Caco-2 (cell line): ENCODE measurements around the gene RANBP3. TPM values are rescaled to one million over a fixed set of nuclear protein-coding genes. Genes with fewer than 3 reads are reported as not detected.

Experiments
- BruUV-seq: library from RNA; stranded (reverse); fragments of 400-500 nt; replicated peaks from 2 replicates; lab custom pipeline; 2021; lab: Mats Ljungman, UMichigan
- CTCF ChIA-PET: fragments of 300-600 bp; sonication (Branson Sonifier 250); formaldehyde crosslinking; loops from one replicate; lab custom pipeline; 2022; ENCODE audit warnings: antibody characterized with exemption; lab: Charles Lee
- POLR2A ChIA-PET: fragments of 300-600 bp; sonication (Branson Sonifier 250); formaldehyde crosslinking; loops from one replicate; lab custom pipeline; 2022; ENCODE audit warnings: antibody characterized with exemption; lab: Charles Lee
- DNase-seq, 2 experiments: peaks; one replicate each; pipeline versions ENCODE4 v3.0.0 to v3.0.0-alpha.2; 2020 to 2022
- H3K27me3 ChIP-seq: replicated peaks from 2 replicates; pipeline ENCODE4 v1.6.0; 2011; ENCODE audit warnings: low read length; ENCODE audit not compliant: control insufficient read depth, insufficient read depth
- H3K36me3 ChIP-seq: 2 replicates; pipeline ENCODE4 v1.5.1; 2011; ENCODE audit warnings: low read length; ENCODE audit not compliant: control insufficient read depth, insufficient read depth
- H3K4me1 ChIP-seq: fragments of 250-450 bp; sonication (Bioruptor Pico); 2 replicates; pipeline ENCODE4 v1.5.1; 2020; ENCODE audit warnings: mild to moderate bottlenecking
- H3K4me3 ChIP-seq: 2 replicates; pipeline ENCODE4 v1.5.1; 2011; ENCODE audit warnings: low read depth, mild to moderate bottlenecking, control low read depth, low read length
- H3K9me3 ChIP-seq: fragments of 250-450 bp; sonication (Bioruptor Pico); 2 replicates; pipeline ENCODE4 v1.5.1; 2020; ENCODE audit warnings: mild to moderate bottlenecking, moderate library complexity
- H3K27ac Mint-ChIP-seq: one replicate; pipeline ENCODE4 v1.8.0; 2022; ENCODE audit warnings: mixed read lengths; ENCODE audit not compliant: unreplicated experiment
- H3K27me3 Mint-ChIP-seq: one replicate; pipeline ENCODE4 v1.8.0; 2022; ENCODE audit warnings: mixed read lengths; ENCODE audit not compliant: insufficient read depth, unreplicated experiment
- H3K36me3 Mint-ChIP-seq: one replicate; pipeline ENCODE4 v1.8.0; 2022; ENCODE audit warnings: mild to moderate bottlenecking, mixed read lengths; ENCODE audit not compliant: insufficient read depth, unreplicated experiment
- H3K4me1 Mint-ChIP-seq: one replicate; pipeline ENCODE4 v1.8.0; 2022; ENCODE audit warnings: low read depth, mixed read lengths; ENCODE audit not compliant: unreplicated experiment
- H3K4me3 Mint-ChIP-seq: one replicate; pipeline ENCODE4 v1.8.0; 2022; ENCODE audit warnings: mild to moderate bottlenecking, moderate library complexity, mixed read lengths; ENCODE audit not compliant: unreplicated experiment
- H3K9me3 Mint-ChIP-seq: one replicate; pipeline ENCODE4 v1.8.0; 2022; ENCODE audit warnings: mixed read lengths; ENCODE audit not compliant: unreplicated experiment
- CTCF ChIP-seq, 2 experiments: fragments of 200-600 bp in 1 of 2; IDR thresholded peaks; 1 replicate in 1 of 2; 2 replicates in 1 of 2; pipeline versions ENCODE4 v1.5.1 to v1.8.0; 2011 to 2022; ENCODE audit warnings: antibody characterized with exemption in 1 of 2, control low read depth in 1 of 2, inconsistent platforms in 1 of 2, low read depth in 1 of 2, low read length in 1 of 2, mild to moderate bottlenecking in 1 of 2, moderate library complexity in 1 of 2; ENCODE audit not compliant: insufficient read depth in 1 of 2, severe bottlenecking in 1 of 2, unreplicated experiment in 1 of 2
- intact Hi-C: fragments of 100-400 bp; cut with micrococcal nuclease; formaldehyde crosslinking; loops from one replicate; pipeline ENCODE4 v1.10.0; 2022; ENCODE audit not compliant: unreplicated experiment
- total RNA-seq: library from RNA; stranded (reverse); gene quantifications from 2 replicates; pipeline ENCODE4 v1.2.3, GENCODE V29; 2022

Gene RANBP3
- total RNA-seq, 1 experiment from 2014 or later: 90.4 TPM

DNA sequence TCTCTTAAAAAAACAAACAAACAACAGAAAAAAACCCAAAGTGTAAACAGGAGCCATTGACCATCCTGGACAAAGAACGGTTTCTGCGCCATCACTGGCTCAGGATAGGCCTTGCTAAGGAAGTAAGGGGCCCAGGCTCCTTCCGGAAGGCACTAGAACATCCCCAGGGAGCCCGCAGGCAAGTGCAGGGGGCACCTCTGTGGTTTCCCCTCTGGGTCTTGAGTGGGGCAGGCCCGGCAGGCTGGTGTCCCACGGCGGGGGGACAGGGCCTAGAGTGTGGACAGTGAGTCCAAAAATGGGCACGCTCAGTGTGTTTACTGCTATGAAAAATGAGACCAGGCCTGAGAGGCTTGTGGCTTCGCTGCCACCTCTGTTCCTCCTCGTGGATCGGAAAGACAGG lies 14.8 kb upstream of the RANBP3 start:
- ChIA-PET POLR2A (no interaction called here), CTCF (no interaction called here)
- H3K4me1 ChIP-seq: peaks cover 6% of the 10 kb centered on the region; the same call in 1 of the 2 replicates
- Mint-ChIP-seq H3K36me3 (no peaks in the 10 kb centered on the region), H3K4me1 (peaks cover 6% of the 10 kb centered on the region), H3K4me3 (no peak overlapping the region), H3K27ac (no peak overlapping the region), H3K27me3 (no peaks in the 10 kb centered on the region), H3K9me3 (no peaks in the 10 kb centered on the region)
- H3K9me3 ChIP-seq: no peaks in the 10 kb centered on the region
- H3K4me3 ChIP-seq: no peak overlapping the region
- DNase-seq: no peak
- intact Hi-C loops: no loop called here
- no TSS peak for BruUV-seq
- H3K36me3 ChIP-seq: no peaks in the 10 kb centered on the region
- no peaks in the 10 kb centered on the region for H3K27me3 ChIP-seq
- TF ChIP-seq CTCF (IDR thresholded peaks at IDR 0.05; ENCODE audit: insufficient read depth in 1 of 2, low read depth in 1 of 2, low read length in 1 of 2, severe bottlenecking in 1 of 2, unreplicated experiment in 1 of 2): no peak

DNA sequence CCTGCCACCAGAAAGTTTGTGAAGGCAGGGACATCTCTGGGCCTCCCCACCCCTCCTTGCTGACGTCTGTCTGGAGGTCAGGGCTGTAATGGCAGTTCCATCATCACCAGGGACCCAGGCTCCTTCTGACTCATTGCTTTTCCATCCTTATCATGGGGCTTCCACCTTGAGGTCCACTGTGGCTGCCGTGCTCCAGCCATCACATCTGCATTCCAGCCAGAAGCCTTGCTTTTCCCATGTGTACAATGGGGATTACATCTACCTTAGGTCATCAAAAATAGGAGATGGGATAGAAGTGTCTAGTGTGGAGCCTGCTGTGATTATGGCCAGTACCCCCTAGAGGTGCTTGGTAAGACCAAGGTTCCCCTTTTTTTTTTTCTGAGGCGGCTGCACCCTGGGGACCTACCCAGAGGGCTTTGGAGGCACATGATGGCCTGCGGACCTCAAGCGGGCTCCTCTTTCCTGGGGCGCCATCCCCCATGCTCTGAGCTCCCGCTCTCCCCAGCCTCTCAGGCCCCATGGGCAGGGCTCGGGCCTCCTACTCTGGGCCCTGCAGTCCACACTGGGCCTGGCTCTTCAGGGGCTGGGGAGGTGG lies 13.4 kb upstream of the RANBP3 start:
- no peak for DNase-seq
- no peak overlapping the region for H3K4me3 Mint-ChIP-seq
- intact Hi-C loops: no loop called here
- peaks cover 13% of the 10 kb centered on the region for H3K4me1 ChIP-seq
- CTCF ChIA-PET: no interaction called here
- H3K27me3 Mint-ChIP-seq: no peaks in the 10 kb centered on the region
- no TSS peak for BruUV-seq
- peaks cover 15% of the 10 kb centered on the region for H3K4me1 Mint-ChIP-seq
- no peaks in the 10 kb centered on the region for H3K9me3 Mint-ChIP-seq
- POLR2A ChIA-PET: no interaction called here
- no peaks in the 10 kb centered on the region for H3K27me3 ChIP-seq
- H3K36me3 ChIP-seq: no peaks in the 10 kb centered on the region
- no peaks in the 10 kb centered on the region for H3K36me3 Mint-ChIP-seq
- H3K4me3 ChIP-seq: no peak overlapping the region
- no peak for TF ChIP-seq CTCF (IDR thresholded peaks at IDR 0.05; ENCODE audit: insufficient read depth in 1 of 2, low read depth in 1 of 2, low read length in 1 of 2, severe bottlenecking in 1 of 2, unreplicated experiment in 1 of 2)
- no peaks in the 10 kb centered on the region for H3K9me3 ChIP-seq
- no peak overlapping the region for H3K27ac Mint-ChIP-seq

- no peaks in the 10 kb centered on the region for H3K27me3 ChIP-seq
- Mint-ChIP-seq H3K27me3 (no peaks in the 10 kb centered on the region), H3K27ac (no peak overlapping the region), H3K4me1 (peaks cover 15% of the 10 kb centered on the region), H3K9me3 (no peaks in the 10 kb centered on the region), H3K4me3 (no peak overlapping the region), H3K36me3 (no peaks in the 10 kb centered on the region)
- TF ChIP-seq CTCF (IDR thresholded peaks at IDR 0.05; ENCODE audit: insufficient read depth in 1 of 2, low read depth in 1 of 2, low read length in 1 of 2, severe bottlenecking in 1 of 2, unreplicated experiment in 1 of 2): no peak
- POLR2A ChIA-PET: interaction anchor here (0.6 kb wide), 1 partner anchor 47 kb away, joined by 4 read pairs; no protein-coding TSS in a partner anchor
- CTCF ChIA-PET: interaction anchor here (0.7 to 4.1 kb wide), 3 partner anchors 32 to 417 kb away, joined by 3 to 44 read pairs (median 3); no protein-coding TSS in a partner anchor
- no peaks in the 10 kb centered on the region for H3K36me3 ChIP-seq
- H3K4me3 ChIP-seq: no peak overlapping the region
- no peak for DNase-seq
- intact Hi-C loops: no loop called here
- no TSS peak for BruUV-seq
- peaks cover 13% of the 10 kb centered on the region for H3K4me1 ChIP-seq
- H3K9me3 ChIP-seq: no peaks in the 10 kb centered on the region
These were observed 12.4 kb upstream of the RANBP3 start for GRCh38 chr19:5990289-5990797.
